Fibroblast of skin of scalp (primary cell): ENCODE results near the gene ANGPTL5. TPM values are rescaled to one million over a fixed set of nuclear protein-coding genes. Genes with fewer than 3 reads are reported as not detected.
"Not testable (repeated sequence)": the region's sequence is repeated elsewhere in the genome, so short reads cannot be mapped to it uniquely, and the experiment has no call there.

ENCODE experiments used
- DNase-seq: peaks from one replicate; pipeline ENCODE4 v3.0.0-alpha.2; 2013
- polyA plus RNA-seq, 2 experiments: library from polyadenylated mRNA; unstranded; fragments of 120-200 nt; gene quantifications; one replicate each; pipeline ENCODE4 v1.2.1, GENCODE V29; 2013; ENCODE audit not compliant: insufficient read length in 2 of 2

Gene ANGPTL5
- not detected for polyA plus RNA-seq (2013, experiment 1 of 2; ENCODE audit: insufficient read length)
- not detected for polyA plus RNA-seq (2013, experiment 2 of 2; ENCODE audit: insufficient read length)

- DNase-seq: no peak
These were observed at the start of gene ANGPTL5 for GRCh38 chr11:101916422-101916821. ANGPTL5 (minus strand) TSS chr11:101916522; CDS start chr11:101907909, 8,613 bp downstream.

DNA sequence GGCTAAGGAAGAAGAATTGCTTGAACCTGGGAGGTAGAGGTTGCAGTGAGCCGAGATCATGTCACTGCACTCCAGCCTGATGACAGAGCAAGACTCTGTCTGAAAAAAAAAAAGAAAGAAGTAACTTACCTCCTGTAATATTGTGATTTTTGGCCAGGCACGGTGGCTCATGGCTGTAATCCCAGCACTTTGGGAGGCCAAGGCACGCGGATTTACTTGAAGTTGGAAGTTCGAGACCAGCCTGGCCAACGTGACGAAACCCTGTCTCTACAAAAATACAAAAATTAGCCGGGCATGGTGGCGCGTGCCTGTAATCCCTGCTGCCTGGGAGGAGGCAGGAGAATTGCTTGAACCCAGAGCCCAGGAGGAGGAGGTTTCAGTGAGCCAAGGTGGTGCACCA lies 47.9 kb upstream of the ANGPTL5 start:
- DNase-seq: not testable (repeated sequence)

DNA sequence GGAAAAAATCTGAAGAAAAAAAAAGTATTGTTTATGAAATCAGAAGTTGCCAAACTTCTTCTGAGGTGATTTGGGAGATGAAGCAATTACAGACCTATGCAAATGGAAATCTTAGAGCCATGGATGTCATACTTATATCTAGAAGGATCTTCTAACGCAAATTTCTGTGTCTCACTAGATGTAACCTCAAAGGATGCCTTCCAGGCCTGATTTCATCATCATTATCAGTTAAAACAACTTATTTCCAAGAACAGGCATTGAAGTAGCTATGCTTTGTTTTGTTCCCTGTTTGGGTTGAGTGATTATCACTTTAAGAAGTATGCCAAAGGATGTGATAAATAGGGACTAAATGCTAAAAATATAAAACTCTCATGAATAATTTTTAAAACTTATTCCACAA lies 43.9 kb upstream of the ANGPTL5 start:
- no peak for DNase-seq

DNA sequence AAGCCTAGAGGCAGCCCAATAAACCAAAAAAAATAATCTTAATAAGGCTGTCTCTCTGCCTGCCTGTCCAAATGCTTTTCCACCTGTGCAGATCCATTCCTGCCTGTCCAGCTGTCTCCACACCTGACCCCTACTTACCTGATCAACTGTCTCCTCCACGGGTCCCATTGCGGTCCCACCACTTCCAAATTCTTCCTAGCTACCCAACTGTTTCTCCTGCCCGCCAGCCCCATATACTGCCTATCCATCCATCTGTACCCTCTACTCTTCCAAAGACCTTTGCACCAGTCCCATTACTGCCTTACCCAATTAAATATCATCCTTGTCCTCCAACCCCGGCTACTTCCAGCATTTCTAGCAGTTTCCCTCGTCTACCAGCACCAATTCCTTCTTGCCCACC lies 39.4 kb upstream of the ANGPTL5 start:
- DNase-seq: no peak

DNA sequence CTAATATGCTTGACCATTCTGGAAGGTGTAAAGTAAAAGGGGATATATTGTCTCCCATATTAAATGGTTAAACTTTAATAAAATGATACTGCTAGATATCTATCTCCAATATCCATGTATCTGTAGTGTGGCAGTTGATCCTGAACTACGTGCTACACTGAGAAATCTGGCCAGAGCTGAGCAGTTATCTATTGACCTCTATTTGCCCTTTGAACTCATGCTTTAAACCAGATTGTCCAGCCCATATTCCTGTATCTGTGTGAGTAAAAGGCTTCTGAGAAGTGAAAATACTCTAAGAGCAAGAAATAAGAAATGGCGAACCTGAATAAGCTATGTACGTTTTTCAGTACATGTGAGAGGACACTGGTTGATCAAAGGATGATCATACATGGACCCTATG lies 39.0 kb upstream of the ANGPTL5 start:
- DNase-seq: no peak

DNA sequence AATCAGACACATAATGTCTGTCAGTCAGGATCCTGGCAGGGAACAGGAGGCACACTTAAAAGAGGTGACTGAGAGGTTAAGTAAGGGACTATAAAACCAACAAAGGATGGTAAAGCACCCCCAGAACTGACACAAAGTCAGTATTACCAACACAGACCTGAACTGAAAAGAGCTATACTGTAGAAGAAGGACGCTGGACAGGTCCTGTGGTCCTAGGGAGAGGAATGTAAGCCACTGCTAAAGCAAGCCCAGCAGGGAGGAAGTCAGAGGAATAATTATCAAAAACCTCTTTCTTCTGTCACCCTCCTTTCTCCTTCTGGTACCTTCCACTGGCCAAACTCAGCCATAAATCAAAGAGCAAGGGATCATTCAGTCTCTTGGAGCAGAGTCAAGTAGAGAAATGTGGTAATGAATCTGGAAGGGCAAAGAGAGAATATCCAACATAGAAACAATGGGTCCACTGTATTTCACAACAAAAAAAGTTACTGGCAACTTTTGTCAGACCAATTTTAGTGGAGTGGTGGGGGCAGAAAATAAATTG lies 33.4 kb upstream of the ANGPTL5 start:
- no peak for DNase-seq

DNA sequence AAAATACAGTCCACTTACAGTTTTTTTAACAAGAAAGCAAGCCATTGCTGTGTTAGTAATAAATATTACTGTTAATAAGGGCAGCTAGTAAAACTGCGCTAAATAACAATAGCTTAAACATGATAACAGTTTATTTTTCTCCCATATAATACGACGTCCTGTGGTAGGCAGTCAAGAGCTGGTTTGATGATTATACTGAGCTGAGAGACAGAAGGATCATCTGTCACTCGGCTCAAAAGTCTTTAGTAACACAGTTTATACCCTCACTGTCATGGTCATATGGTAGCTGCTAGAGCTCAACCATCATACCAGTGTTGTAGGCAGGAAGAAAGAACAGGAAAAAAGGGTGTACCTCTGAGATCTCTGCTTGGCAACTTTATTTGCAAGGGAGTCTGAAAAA lies 29.1 kb upstream of the ANGPTL5 start:
- DNase-seq: no peak

GRCh38 chr11:101944923-101945322 lies 28.6 kb upstream of the ANGPTL5 start:
- DNase-seq: no peak

- no peak for DNase-seq
These were observed 24.7 kb upstream of the ANGPTL5 start for GRCh38 chr11:101940901-101941520.

DNA sequence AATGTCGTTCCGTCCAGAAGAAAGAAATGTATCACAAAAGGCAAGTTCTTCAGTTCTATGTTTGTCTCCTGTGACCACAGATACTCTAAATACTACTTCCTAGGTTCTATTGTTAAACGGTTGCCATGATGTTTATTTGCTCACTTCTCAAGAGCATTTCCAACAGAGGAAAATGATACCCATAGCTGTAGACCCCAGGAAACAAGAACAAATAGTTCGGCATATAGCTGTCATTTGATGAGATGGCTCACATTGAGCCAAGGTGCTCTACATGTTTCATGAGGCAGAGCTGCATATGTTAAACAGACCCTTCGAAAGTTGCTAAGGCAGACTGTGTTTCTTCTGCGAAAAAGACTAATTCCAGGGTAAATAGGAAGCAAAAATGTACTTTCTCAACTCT lies 15.4 kb upstream of the ANGPTL5 start:
- DNase-seq: no peak

DNA sequence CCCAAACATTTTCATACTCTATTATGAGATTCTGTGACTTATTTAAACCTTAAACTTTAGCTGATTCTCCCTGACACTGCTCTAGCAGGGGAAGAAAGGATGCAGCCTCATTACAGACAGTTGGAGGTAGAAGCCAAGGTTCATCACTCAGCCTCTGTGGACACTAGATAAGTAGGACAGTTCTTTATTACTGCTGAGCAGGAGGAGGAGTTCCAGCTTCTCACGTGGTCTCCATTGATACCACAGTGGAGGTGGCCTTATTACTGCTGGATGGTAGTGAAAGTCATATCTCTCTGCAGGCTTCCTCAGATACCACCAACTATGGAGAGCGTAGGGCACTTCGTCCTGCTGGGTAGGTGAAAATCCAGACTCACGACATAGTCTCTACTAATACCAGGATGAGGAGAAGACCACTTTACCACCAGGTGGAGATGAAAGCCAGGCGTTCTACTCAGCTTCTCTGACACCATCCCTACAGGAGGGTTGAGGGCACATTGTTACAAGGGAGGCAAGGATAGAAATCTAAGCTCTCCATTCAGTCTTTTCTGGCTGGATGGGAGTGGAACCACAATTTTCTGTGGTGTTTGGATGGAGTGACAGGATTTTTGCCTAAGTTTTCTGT lies 13.1 kb upstream of the ANGPTL5 start:
- DNase-seq: no peak

DNA sequence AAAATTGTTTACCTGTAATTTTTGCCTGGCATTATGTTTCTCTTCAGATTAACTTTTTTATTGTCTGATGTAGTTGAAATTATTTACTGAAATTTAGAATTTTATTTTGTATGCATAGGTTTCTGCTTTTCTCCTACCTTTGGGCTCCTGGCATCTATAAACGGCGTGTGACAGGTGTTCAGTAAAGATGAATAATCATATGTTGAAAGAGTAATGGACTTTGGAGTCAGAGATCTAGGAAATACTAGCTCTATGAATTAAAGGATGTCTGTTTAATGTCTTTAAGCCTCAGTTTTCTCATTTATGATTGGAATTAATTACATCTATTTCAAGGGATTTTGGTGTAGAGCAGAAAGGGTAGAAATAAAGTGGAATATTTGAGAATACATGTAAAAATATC lies 7.2 kb upstream of the ANGPTL5 start:
- no peak for DNase-seq

DNA sequence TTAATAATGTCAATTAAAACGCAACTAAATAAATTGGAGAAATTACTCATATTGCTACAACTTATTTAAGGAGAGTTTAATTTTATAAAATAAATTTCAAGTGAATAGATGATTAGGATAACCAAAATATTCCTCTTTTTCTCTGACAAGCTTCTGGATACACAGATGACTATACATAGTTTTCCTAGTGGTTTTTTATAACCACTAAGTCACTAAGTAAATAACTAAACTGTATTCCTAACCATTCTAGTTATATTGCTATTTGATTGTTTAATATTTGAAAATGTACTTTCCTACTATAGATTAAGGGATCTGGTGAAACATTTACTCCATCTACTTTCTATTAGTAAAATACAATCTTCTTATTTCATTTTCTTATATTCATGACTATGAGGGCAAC lies 4.7 kb upstream of the ANGPTL5 start:
- DNase-seq: no peak

GRCh38 chr11:101917226-101917625 lies 904 bp upstream of the ANGPTL5 start:
- no peak for DNase-seq

- DNase-seq: peak; percentile 31
These were observed 481 bp downstream of the ANGPTL5 start for GRCh38 chr11:101915791-101916291.

- peak; percentile 96 for DNase-seq
These were observed 1.4 kb downstream of the ANGPTL5 start, which contains the start of gene CEP126 for GRCh38 chr11:101914738-101915426. CEP126 (plus strand) TSS chr11:101915010; CDS start chr11:101915285, 275 bp downstream.

GRCh38 chr11:101914341-101914737 lies 2.0 kb downstream of the ANGPTL5 start:
- peak; percentile 61 for DNase-seq

- no peak for DNase-seq
These were observed 2.7 kb downstream of the ANGPTL5 start for GRCh38 chr11:101913656-101914055.

DNA sequence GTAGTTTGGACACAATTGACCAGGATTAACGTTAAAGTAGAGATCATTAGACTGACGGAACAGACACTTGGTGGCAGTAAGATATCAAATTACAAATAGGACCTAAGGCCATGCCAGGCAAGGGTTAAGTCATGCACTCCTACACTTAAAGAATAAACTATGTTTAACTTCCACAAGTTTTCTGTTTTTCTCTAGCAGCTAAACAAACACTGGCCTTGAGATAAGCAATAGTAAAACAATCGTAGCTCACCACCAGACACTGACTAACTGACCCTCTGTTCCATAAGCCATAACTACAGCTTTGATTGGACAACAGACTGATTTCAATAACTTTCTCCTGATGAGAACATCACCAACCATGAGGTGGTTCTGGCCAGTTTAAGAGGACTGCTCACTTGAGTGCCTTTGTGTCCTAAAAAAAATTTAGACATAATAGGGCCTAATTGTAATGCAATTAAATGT lies 3.5 kb downstream of the ANGPTL5 start:
- peak; percentile 2 for DNase-seq

- DNase-seq: no peak
These were observed 7.2 kb downstream of the ANGPTL5 start for GRCh38 chr11:101909087-101909486.

GRCh38 chr11:101907815-101908214 lies 8.5 kb downstream of the ANGPTL5 start:
- DNase-seq: no peak

DNA sequence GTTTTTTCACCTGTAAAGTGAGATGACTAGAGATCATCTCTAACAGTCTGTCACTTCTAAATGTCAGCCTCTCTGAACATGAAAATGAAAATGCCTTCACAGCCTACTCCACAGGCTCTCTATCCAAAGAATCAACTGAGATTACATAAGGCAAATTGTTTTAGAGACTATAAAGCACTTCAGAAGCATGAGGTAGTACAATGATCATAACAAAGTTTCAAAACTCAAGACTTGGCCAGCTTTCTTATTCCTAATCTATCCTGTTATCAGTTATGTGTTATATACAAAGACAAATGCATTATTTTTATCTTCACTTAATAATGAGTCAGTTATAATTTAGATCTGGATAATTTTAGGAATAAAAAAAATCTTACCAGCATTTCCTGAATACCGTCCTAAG lies 21.8 kb downstream of the ANGPTL5 start:
- DNase-seq: no peak

DNA sequence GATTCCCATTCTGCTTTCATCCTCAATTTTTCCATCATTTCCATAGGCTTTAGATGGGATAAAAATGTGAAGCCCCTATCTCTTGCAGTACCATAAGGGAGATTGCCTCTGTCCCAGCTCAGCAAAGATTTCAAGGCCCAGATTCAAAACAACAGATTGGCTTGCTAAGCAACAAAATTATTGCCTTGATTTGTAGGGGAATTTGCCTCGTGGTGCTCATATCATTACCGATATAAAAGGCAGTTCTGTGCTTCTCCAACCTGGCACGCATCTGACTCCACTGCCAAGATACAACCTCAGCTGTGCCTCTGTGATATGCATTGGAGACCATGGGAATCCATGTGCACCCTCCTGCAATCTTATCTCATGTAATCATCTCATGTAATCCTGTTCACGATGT lies 26.6 kb downstream of the ANGPTL5 start:
- no peak for DNase-seq
